Stimulated activated CD4-positive, alpha-beta T cell treated with anti-CD3 and anti-CD28 coated beads, Interleukin-2, amount 100 ng/mL, for 24 hours (primary cell): Measurements from ENCODE around the gene GPR4.
A peak's percentile ranks its signal among the peaks of the same experiment; 100 is the strongest.

Experiments used
- DNase-seq, 2 donors: peaks; one replicate each; pipeline ENCODE4 v3.0.0-alpha.2; 2020

Gene GPR4

GRCh38 chr19:45587873-45588272, 14.1 kb downstream of the GPR4 start:
- no peak for DNase-seq

- DNase-seq: no peak
Measured at GRCh38 chr19:45585158-45585577, 16.8 kb downstream of the GPR4 start.

- DNase-seq: peak; percentile 99
Measured at GRCh38 chr19:45584332-45585157, 17.5 kb downstream of the GPR4 start, which contains the start of gene OPA3. Gene OPA3, minus strand, starts transcription at chr19:45584802. Its CDS starts 38 bp downstream, at chr19:45584764.

- DNase-seq: no peak
Measured at GRCh38 chr19:45581576-45581975, 20.4 kb downstream of the GPR4 start.

- DNase-seq: no peak
Measured at GRCh38 chr19:45578861-45579260, 23.2 kb downstream of the GPR4 start.

GRCh38 chr19:45577111-45577905, 24.7 kb downstream of the GPR4 start:
- no peak for DNase-seq

- DNase-seq: no peak
Measured at GRCh38 chr19:45576682-45577081, 25.3 kb downstream of the GPR4 start.

- no peak for DNase-seq
Measured at GRCh38 chr19:45575216-45575615, 26.8 kb downstream of the GPR4 start.

GRCh38 chr19:45574526-45574925, 27.5 kb downstream of the GPR4 start:
- DNase-seq: no peak

GRCh38 chr19:45571457-45572220, 30.4 kb downstream of the GPR4 start:
- DNase-seq: no peak

GRCh38 chr19:45569619-45570421, 32.2 kb downstream of the GPR4 start:
- peak; percentile 66 to 74 for DNase-seq

- no peak for DNase-seq
Measured at GRCh38 chr19:45568732-45569131, 33.3 kb downstream of the GPR4 start.

- DNase-seq: no peak
Measured at GRCh38 chr19:45567609-45568008, 34.4 kb downstream of the GPR4 start.

GRCh38 chr19:45564131-45564780, 37.8 kb downstream of the GPR4 start:
- no peak for DNase-seq

GRCh38 chr19:45560686-45561085, 41.3 kb downstream of the GPR4 start:
- DNase-seq: no peak

- no peak for DNase-seq
Measured at GRCh38 chr19:45560038-45560437, 42.0 kb downstream of the GPR4 start.

- DNase-seq: peak; percentile 62 to 63
Measured at GRCh38 chr19:45558399-45558878, 43.6 kb downstream of the GPR4 start.

- DNase-seq: no peak
Measured at GRCh38 chr19:45556835-45557234, 45.2 kb downstream of the GPR4 start.

GRCh38 chr19:45554481-45554880, 47.5 kb downstream of the GPR4 start:
- DNase-seq: no peak

- no peak for DNase-seq
Measured at GRCh38 chr19:45553464-45553863, 48.5 kb downstream of the GPR4 start.

GRCh38 chr19:45547965-45548609, 53.9 kb downstream of the GPR4 start:
- DNase-seq: no peak
